HG02870 (cell line): Measurements from ENCODE around the gene PCNT.

Experiments
- ATAC-seq: cut with Tn5 transposase; IDR thresholded peaks from one replicate; pipeline ENCODE4 v1.9.1; 2021; ENCODE audit warnings: mild to moderate bottlenecking, moderate library complexity; ENCODE audit not compliant: unreplicated experiment

Gene PCNT

DNA sequence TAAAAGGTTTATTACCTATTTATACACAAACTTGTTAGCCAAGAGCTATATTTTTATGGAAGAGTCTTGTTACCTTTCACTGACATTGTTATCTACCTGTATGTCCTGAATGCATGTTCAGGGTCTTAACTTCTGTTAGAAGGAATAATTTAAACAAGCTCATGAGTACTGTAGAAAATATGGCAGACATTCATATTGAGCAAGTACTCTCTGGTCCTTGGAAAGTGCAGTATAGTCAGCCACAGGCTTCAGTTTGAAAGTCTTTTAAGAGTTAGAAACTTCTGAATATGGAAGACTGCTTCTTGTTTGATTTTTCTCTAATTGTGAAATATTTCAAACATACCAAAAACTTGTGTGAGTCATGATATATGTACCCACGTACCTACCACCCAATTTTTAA is 151.3 kb downstream of the PCNT start:
- ATAC-seq = no peak

GRCh38 chr21:46477765-46478164 is 153.8 kb downstream of the PCNT start:
- no peak for ATAC-seq

GRCh38 chr21:46478910-46479309 is 155.0 kb downstream of the PCNT start:
- ATAC-seq = no peak

DNA sequence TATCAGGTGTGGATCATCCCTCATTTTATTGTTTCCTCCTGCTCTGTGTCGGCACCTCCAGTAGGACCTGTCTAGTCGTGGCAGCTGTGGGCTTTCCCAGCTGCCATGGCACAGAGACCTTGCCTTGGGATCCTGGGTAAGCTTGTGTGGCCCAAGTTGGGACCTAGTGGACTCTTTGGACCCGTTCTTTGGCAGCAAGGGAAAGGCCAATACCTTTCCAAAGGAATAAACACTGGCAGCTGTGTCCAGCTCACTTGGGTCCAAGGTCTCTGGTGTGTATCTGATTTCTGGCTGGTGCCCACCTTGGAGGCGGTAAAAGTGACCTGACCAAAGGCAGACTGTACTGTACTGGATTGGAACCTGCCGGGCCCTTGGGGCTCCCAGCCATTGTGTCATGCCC is 156.5 kb downstream of the PCNT start:
- ATAC-seq = no peak

DNA sequence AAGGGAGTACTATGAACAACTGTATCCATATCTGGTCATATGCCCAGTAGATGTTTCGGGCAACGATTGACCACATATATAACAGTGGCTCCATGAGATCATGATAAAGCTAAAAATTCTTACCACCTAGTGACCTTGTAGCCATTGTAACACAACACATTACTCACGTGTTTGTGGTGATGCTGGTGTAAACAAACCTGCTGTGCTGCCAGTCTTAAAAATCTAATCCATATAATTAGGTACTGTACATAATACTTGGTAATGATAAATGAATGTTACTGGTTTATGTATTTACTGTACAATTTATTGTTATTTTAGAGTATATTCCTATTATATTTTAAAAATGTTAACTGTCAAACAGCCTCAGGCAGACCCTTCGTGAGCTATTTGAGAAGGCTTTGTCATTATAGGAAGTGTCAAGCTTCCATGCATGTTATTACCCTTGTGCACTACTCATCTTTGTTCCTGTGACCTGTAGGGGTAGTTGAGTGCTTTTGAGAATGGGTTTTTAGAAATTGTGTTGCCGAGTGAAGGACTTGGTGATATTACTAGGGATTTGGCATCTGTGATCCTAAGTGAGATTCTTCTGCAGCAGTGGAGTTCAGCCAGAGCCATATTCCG is 158.4 kb downstream of the PCNT start:
- no peak for ATAC-seq

DNA sequence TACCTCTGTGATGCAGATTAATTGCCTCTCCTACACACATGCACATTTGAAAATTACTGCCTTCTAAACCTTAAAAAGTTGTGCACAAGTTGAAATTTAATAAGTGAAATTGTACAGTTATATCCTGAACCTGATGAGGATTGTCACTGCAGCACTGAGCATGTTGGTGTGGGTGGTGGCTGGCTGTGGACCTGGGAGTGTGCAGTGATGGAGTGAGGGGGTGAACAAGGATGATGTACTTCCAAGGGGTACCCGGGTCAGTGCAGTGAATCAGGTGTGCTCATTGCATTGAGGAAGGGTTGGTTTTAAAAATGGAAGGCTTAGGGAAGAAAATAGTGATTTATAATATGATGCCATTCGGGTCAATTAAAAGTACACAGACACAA is 158.9 kb downstream of the PCNT start:
- ATAC-seq = no peak

DNA sequence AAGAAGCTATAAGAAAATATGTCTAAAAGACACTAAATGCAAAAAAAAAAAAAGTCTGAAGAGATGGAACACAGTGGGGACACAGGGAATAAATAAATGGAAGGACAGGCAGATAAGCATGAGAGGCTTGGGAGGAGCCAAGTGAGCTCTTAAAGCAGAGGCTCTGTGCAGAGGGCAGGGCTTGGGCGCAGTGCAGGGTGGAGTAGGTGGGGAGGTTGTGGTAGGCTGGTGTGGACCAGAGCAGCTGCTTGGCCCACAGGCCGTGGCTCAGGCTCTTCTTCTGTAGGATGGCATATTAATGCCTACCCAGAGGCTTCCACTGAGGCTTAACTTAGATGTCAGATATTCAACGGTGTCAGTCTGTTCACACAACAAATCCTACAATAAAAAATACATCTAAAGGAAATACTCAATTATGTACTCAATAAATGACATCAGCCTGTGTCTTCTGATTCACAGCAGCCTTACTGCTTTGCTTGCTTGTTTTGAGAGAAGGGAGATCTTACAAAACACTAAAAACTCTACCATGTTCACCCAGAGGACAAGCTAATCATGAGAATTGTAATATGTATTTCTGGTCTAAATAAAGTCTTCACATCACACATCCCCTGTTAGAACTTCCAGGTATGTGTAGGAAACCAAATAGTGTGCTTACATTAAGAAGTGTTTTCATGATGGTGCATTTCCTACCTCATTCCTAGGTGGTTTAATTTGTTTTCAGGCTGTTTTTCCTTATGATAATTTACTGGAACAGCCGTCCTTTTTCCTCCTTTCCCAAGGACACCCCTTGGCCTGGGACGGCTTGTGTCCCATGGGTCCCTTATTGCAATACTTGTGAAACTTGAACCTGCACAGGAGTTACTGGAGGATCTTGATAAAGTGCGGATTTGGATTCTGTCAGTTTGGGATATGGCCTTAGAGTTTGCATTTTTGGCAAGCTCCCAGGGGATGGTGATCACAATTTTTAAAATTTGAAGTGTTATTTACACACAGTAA is 159.6 kb downstream of the PCNT start:
- ATAC-seq = no peak

GRCh38 chr21:46486481-46487126 is 162.6 kb downstream of the PCNT start:
- ATAC-seq = no peak

DNA sequence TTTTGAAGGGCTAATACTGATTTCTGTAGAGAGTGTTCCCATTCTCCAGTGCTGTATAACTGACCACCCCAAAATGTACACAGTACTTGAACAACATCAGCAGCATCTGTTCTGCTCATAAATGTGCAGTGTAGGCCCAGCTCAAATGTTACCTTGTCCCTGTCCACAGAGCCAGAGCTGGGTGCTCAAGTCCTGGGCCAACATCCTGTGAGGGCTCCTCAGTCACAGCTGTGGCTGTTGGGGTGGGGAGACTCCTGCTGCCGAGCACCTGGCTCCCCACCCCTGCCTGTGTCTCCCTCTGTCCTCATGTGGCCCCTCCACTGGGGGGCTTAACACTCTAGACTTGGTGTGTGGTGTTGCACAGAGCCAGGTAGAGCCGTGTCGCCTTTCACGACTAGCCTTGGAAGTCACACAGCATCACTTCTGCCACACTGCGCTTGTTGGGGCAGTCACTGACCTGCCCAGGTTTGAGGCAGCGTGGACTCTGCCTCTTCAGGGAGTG is 165.3 kb downstream of the PCNT start:
- no peak for ATAC-seq

- ATAC-seq = no peak
Observed at GRCh38 chr21:46489800-46490199, 165.8 kb downstream of the PCNT start.

GRCh38 chr21:46491553-46491952 is 167.6 kb downstream of the PCNT start:
- no peak for ATAC-seq

DNA sequence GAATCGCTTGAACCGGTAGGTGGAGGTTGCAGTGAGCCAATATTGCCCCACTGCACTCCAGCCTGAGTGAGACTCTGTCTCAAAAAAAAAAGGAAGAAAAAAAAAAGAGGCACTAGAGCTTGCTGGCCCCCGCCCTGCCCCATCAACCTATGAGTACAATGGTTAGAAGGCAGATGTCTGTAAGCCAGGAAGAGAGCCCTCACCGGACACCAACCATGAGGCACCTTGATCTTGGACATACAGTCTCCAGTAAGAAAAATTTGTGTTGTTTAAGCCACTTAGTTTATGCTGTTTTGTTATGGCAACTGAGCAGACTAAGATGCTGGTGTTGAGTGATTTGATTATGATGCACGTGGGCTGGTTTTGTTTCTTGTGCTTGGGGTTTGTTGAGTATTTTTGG is 168.9 kb downstream of the PCNT start:
- ATAC-seq = no peak

GRCh38 chr21:46493828-46494227 is 169.9 kb downstream of the PCNT start:
- no peak for ATAC-seq
